Natural killer cell treated with Interleukin-12 subunit alpha and Interleukin-12 subunit beta and Interleukin-15 and Interleukin-18, amount 100 ng/mL, for 72 hours (primary cell): ENCODE measurements around the gene MRPS27. TPM values are rescaled to one million over a fixed set of nuclear protein-coding genes. Genes with fewer than 3 reads are reported as not detected.

Source experiments
- ATAC-seq, 2 donors: fragments of 150-1000 bp; cut with Tn5 transposase in 1 of 2; sonication (Bioruptor Pico), chemical (Tn5 transposase) in 1 of 2; 2 replicates each; pipeline ENCODE4 v1.10.0; 2021
- DNase-seq: peaks from one replicate; pipeline ENCODE4 v3.0.0; 2022; ENCODE audit warnings: low spot score
- H3K27ac Mint-ChIP-seq, 2 donors: 1 replicate in 1 of 2; 2 replicates in 1 of 2; pipeline ENCODE4 v1.8.0; 2022; ENCODE audit warnings: mixed read lengths in 2 of 2, mild to moderate bottlenecking in 1 of 2, moderate library complexity in 1 of 2
- H3K27me3 Mint-ChIP-seq, 2 donors: 1 replicate in 1 of 2; 2 replicates in 1 of 2; pipeline ENCODE4 v1.8.0; 2022; ENCODE audit warnings: mixed read lengths in 2 of 2
- H3K36me3 Mint-ChIP-seq: one replicate; pipeline ENCODE4 v1.8.0; 2022; ENCODE audit warnings: mixed read lengths
- H3K4me1 Mint-ChIP-seq, 2 donors: 1 replicate in 1 of 2; 2 replicates in 1 of 2; pipeline ENCODE4 v1.8.0; 2022; ENCODE audit warnings: low read depth in 2 of 2, mixed read lengths in 2 of 2, mild to moderate bottlenecking in 1 of 2
- H3K4me3 Mint-ChIP-seq: one replicate; pipeline ENCODE4 v1.8.0; 2022; ENCODE audit warnings: mixed read lengths
- H3K9me3 Mint-ChIP-seq: 2 replicates; pipeline ENCODE4 v1.8.0; 2022; ENCODE audit warnings: mixed read lengths
- total RNA-seq, 2 donors: library from RNA; stranded (reverse); gene quantifications; one replicate each; pipeline ENCODE4 v1.2.3, GENCODE V29; 2022

Gene MRPS27
- 10 to 100 TPM; 43.1 to 61.0 TPM for total RNA-seq

GRCh38 chr5:72319976-72320752 is at the start of gene MRPS27, which contains the start of gene PTCD2:
Gene MRPS27 (minus strand): TSS chr5:72320240. CDS start chr5:72320221, 19 bp downstream.
Gene PTCD2 (plus strand): TSS chr5:72320373. CDS start chr5:72320383, 10 bp downstream.
- Mint-ChIP-seq H3K36me3 (peaks cover 16% of the 10 kb centered on the region), H3K4me3 (peak within 1 kb of the TSS; percentile 98), H3K9me3 (no peaks in the 10 kb centered on the region), H3K27me3 (no peaks in the 10 kb centered on the region), H3K4me1 (peaks cover 14 to 20% of the 10 kb centered on the region in 2 donors), H3K27ac (peak within 1 kb of the TSS; percentile 90 to 98)
- peak; percentile 100 for ATAC-seq
- DNase-seq, result peak; percentile 96

- H3K27me3 Mint-ChIP-seq, result no peaks in the 10 kb centered on the region
- H3K9me3 Mint-ChIP-seq, result no peaks in the 10 kb centered on the region
- H3K27ac Mint-ChIP-seq, result no peak overlapping the region
- no peak for DNase-seq
- no peak overlapping the region for H3K4me3 Mint-ChIP-seq
- peaks cover 3 to 4% of the 10 kb centered on the region in 2 donors for H3K4me1 Mint-ChIP-seq
- no peak for ATAC-seq
- H3K36me3 Mint-ChIP-seq, result no peaks in the 10 kb centered on the region
Measured at GRCh38 chr5:72369711-72370110, 49.7 kb upstream of the MRPS27 start.

- H3K27ac Mint-ChIP-seq, result no peak overlapping the region
- H3K27me3 Mint-ChIP-seq, result no peaks in the 10 kb centered on the region
- H3K36me3 Mint-ChIP-seq, result no peaks in the 10 kb centered on the region
- no peaks in the 10 kb centered on the region for H3K9me3 Mint-ChIP-seq
- ATAC-seq (no peak), DNase-seq (no peak)
- H3K4me3 Mint-ChIP-seq, result no peak overlapping the region
- peaks cover 3 to 4% of the 10 kb centered on the region in 2 donors for H3K4me1 Mint-ChIP-seq
Measured at GRCh38 chr5:72369301-72369700, 49.3 kb upstream of the MRPS27 start.

- ATAC-seq (no peak), DNase-seq (no peak)
- Mint-ChIP-seq H3K4me1 (peaks cover 3 to 4% of the 10 kb centered on the region in 2 donors), H3K27ac (no peak overlapping the region), H3K4me3 (no peak overlapping the region), H3K36me3 (no peaks in the 10 kb centered on the region), H3K27me3 (no peaks in the 10 kb centered on the region), H3K9me3 (no peaks in the 10 kb centered on the region)
Measured at GRCh38 chr5:72368271-72368670, 48.2 kb upstream of the MRPS27 start.

GRCh38 chr5:72366324-72366976 is 46.4 kb upstream of the MRPS27 start:
- Mint-ChIP-seq H3K9me3 (no peaks in the 10 kb centered on the region), H3K4me3 (no peak overlapping the region), H3K27ac (no peak overlapping the region)

GRCh38 chr5:72364951-72365350 is 44.9 kb upstream of the MRPS27 start:
- Mint-ChIP-seq H3K9me3 (no peaks in the 10 kb centered on the region), H3K27me3 (no peaks in the 10 kb centered on the region), H3K27ac (no peak overlapping the region), H3K4me3 (no peak overlapping the region), H3K4me1 (peaks cover 3 to 4% of the 10 kb centered on the region in 2 donors), H3K36me3 (peaks cover 10% of the 10 kb centered on the region)
- ATAC-seq (no peak), DNase-seq (no peak)

More at GRCh38 chr5:72366324-72366976, 46.4 kb upstream of the MRPS27 start:
- Mint-ChIP-seq H3K36me3 (peaks cover 10% of the 10 kb centered on the region), H3K4me1 (peaks cover 3 to 4% of the 10 kb centered on the region in 2 donors), H3K27me3 (no peaks in the 10 kb centered on the region)
- ATAC-seq (no peak), DNase-seq (no peak)

- Mint-ChIP-seq H3K27ac (no peak overlapping the region), H3K4me3 (no peak overlapping the region), H3K36me3 (peaks cover 10% of the 10 kb centered on the region), H3K9me3 (no peaks in the 10 kb centered on the region), H3K4me1 (peaks cover 3 to 4% of the 10 kb centered on the region in 2 donors), H3K27me3 (no peaks in the 10 kb centered on the region)
- ATAC-seq, result no peak
- no peak for DNase-seq
Measured at GRCh38 chr5:72364171-72364570, 44.1 kb upstream of the MRPS27 start.

GRCh38 chr5:72363166-72363802 is 43.2 kb upstream of the MRPS27 start:
- H3K27ac Mint-ChIP-seq, result no peak overlapping the region
- H3K36me3 Mint-ChIP-seq, result peaks cover 10% of the 10 kb centered on the region
- ATAC-seq, result no peak
- DNase-seq, result no peak
- H3K4me1 Mint-ChIP-seq, result peaks cover 3 to 4% of the 10 kb centered on the region in 2 donors
- no peaks in the 10 kb centered on the region for H3K27me3 Mint-ChIP-seq
- H3K9me3 Mint-ChIP-seq, result no peaks in the 10 kb centered on the region
- no peak overlapping the region for H3K4me3 Mint-ChIP-seq

GRCh38 chr5:72359886-72360285 is 39.8 kb upstream of the MRPS27 start:
- H3K36me3 Mint-ChIP-seq, result peaks cover 10% of the 10 kb centered on the region

GRCh38 chr5:72358925-72359324 is 38.9 kb upstream of the MRPS27 start:
- Mint-ChIP-seq H3K27ac (no peak overlapping the region), H3K36me3 (peaks cover 10% of the 10 kb centered on the region), H3K4me1 (no peaks in the 10 kb centered on the region), H3K9me3 (no peaks in the 10 kb centered on the region), H3K27me3 (no peaks in the 10 kb centered on the region), H3K4me3 (no peak overlapping the region)
- DNase-seq (no peak), ATAC-seq (no peak)

More at GRCh38 chr5:72359886-72360285, 39.8 kb upstream of the MRPS27 start:
- DNase-seq (no peak), ATAC-seq (no peak)
- Mint-ChIP-seq H3K4me1 (no peaks in the 10 kb centered on the region), H3K4me3 (no peak overlapping the region), H3K9me3 (no peaks in the 10 kb centered on the region), H3K27ac (no peak overlapping the region), H3K27me3 (no peaks in the 10 kb centered on the region)

GRCh38 chr5:72356361-72356760 is 36.3 kb upstream of the MRPS27 start:
- DNase-seq, result no peak
- Mint-ChIP-seq H3K9me3 (no peaks in the 10 kb centered on the region), H3K27me3 (no peaks in the 10 kb centered on the region)

GRCh38 chr5:72355706-72356299 is 35.8 kb upstream of the MRPS27 start:
- H3K9me3 Mint-ChIP-seq, result no peaks in the 10 kb centered on the region
- H3K27me3 Mint-ChIP-seq, result no peaks in the 10 kb centered on the region
- ATAC-seq, result no peak
- no peak overlapping the region for H3K27ac Mint-ChIP-seq
- H3K4me3 Mint-ChIP-seq, result no peak overlapping the region
- H3K36me3 Mint-ChIP-seq, result peaks cover 8% of the 10 kb centered on the region
- no peaks in the 10 kb centered on the region for H3K4me1 Mint-ChIP-seq
- DNase-seq, result no peak

More at GRCh38 chr5:72356361-72356760, 36.3 kb upstream of the MRPS27 start:
- no peak for ATAC-seq
- Mint-ChIP-seq H3K4me1 (no peaks in the 10 kb centered on the region), H3K36me3 (peaks cover 8% of the 10 kb centered on the region), H3K4me3 (no peak overlapping the region), H3K27ac (no peak overlapping the region)

GRCh38 chr5:72353046-72353445 is 33.0 kb upstream of the MRPS27 start:
- ATAC-seq (no peak), DNase-seq (no peak)
- H3K27ac Mint-ChIP-seq, result no peak overlapping the region
- H3K9me3 Mint-ChIP-seq, result no peaks in the 10 kb centered on the region
- no peaks in the 10 kb centered on the region for H3K27me3 Mint-ChIP-seq
- peaks cover 0 to 6% of the 10 kb centered on the region in 2 donors for H3K4me1 Mint-ChIP-seq
- H3K36me3 Mint-ChIP-seq, result peaks cover 8% of the 10 kb centered on the region
- no peak overlapping the region for H3K4me3 Mint-ChIP-seq
